ENCODE data around the gene SIGLEC9. TPM values are rescaled to one million over a fixed set of nuclear protein-coding genes. Genes with fewer than 3 reads are reported as not detected.

SIGLEC9 gene
- total RNA-seq, 1 donor from 2014 or later = 0.29 TPM

GRCh38 chr19:51096473-51097165 lies 28.1 kb upstream of the SIGLEC9 start:
- intact Hi-C loops (cut with micrococcal nuclease) = loop anchor here (1.0 to 5.0 kb wide), 2 partner anchors 74 to 166 kb away; no protein-coding TSS in a partner anchor

- intact Hi-C loops (cut with micrococcal nuclease) = loop anchor here (5.0 kb wide), 1 partner anchor 75 kb away; no protein-coding TSS in a partner anchor
Measured at GRCh38 chr19:51097166-51097738, 27.5 kb upstream of the SIGLEC9 start.

- intact Hi-C loops (cut with micrococcal nuclease) = loop anchor here (5.0 kb wide), 1 partner anchor 75 kb away; no protein-coding TSS in a partner anchor
Measured at GRCh38 chr19:51097796-51098195, 26.9 kb upstream of the SIGLEC9 start.

GRCh38 chr19:51098365-51099046 lies 26.2 kb upstream of the SIGLEC9 start:
- intact Hi-C loops (cut with micrococcal nuclease) = loop anchor here (5.0 kb wide), 1 partner anchor 76 kb away; no protein-coding TSS in a partner anchor

- intact Hi-C loops (cut with micrococcal nuclease) = loop anchor here (5.0 kb wide), 1 partner anchor 77 kb away; no protein-coding TSS in a partner anchor
Measured at GRCh38 chr19:51099047-51099382, 25.7 kb upstream of the SIGLEC9 start.

- intact Hi-C loops (cut with micrococcal nuclease) = no loop called here
Measured at GRCh38 chr19:51100601-51101000, 24.1 kb upstream of the SIGLEC9 start.

GRCh38 chr19:51101171-51101865 lies 23.4 kb upstream of the SIGLEC9 start:
- intact Hi-C loops (cut with micrococcal nuclease) = no loop called here

- intact Hi-C loops (cut with micrococcal nuclease) = no loop called here
Measured at GRCh38 chr19:51102991-51103390, 21.7 kb upstream of the SIGLEC9 start.

- intact Hi-C loops (cut with micrococcal nuclease) = no loop called here
Measured at GRCh38 chr19:51103926-51104341, 20.8 kb upstream of the SIGLEC9 start.

- intact Hi-C loops (cut with micrococcal nuclease) = loop anchor here (1.0 to 5.0 kb wide), 8 partner anchors 16 to 774 kb away; partner anchors contain the start of gene POLD1
Measured at GRCh38 chr19:51107406-51108065, 17.2 kb upstream of the SIGLEC9 start.

- intact Hi-C loops (cut with micrococcal nuclease) = loop anchor here (1.0 to 5.0 kb wide), 8 partner anchors 15 to 775 kb away; partner anchors contain the start of gene POLD1
Measured at GRCh38 chr19:51108066-51108804, 16.5 kb upstream of the SIGLEC9 start, which contains the start of gene CTU1. TSS of gene CTU1 (minus strand) at chr19:51108409. CDS start at chr19:51104569, 3,840 bp downstream.

GRCh38 chr19:51108805-51109146 lies 15.9 kb upstream of the SIGLEC9 start:
- intact Hi-C loops (cut with micrococcal nuclease) = loop anchor here (1.0 to 5.0 kb wide), 8 partner anchors 15 to 775 kb away; partner anchors contain the start of gene POLD1

GRCh38 chr19:51110666-51110971 lies 14.1 kb upstream of the SIGLEC9 start:
- intact Hi-C loops (cut with micrococcal nuclease) = loop anchor here (5.0 kb wide), 1 partner anchor 147 kb away; no protein-coding TSS in a partner anchor

- intact Hi-C loops (cut with micrococcal nuclease) = loop anchor here (5.0 kb wide), 1 partner anchor 146 kb away; no protein-coding TSS in a partner anchor
Measured at GRCh38 chr19:51111606-51112005, 13.1 kb upstream of the SIGLEC9 start.

GRCh38 chr19:51114087-51114729 lies 10.5 kb upstream of the SIGLEC9 start:
- intact Hi-C loops (cut with micrococcal nuclease) = loop anchor here (1.0 to 5.0 kb wide), 3 partner anchors 45 to 252 kb away; partner anchors contain the start of gene ETFB

- intact Hi-C loops (cut with micrococcal nuclease) = no loop called here
Measured at GRCh38 chr19:51116736-51117286, 7.9 kb upstream of the SIGLEC9 start.

GRCh38 chr19:51119101-51119500 lies 5.6 kb upstream of the SIGLEC9 start:
- intact Hi-C loops (cut with micrococcal nuclease) = no loop called here

- intact Hi-C loops (cut with micrococcal nuclease) = no loop called here
Measured at GRCh38 chr19:51119611-51120010, 5.1 kb upstream of the SIGLEC9 start.

GRCh38 chr19:51120160-51120559 lies 4.5 kb upstream of the SIGLEC9 start:
- intact Hi-C loops (cut with micrococcal nuclease) = no loop called here
